Neuronal stem cell (in vitro differentiated cells): ENCODE results near the gene SORBS1.

Experiments
- DNase-seq: peaks from one replicate; pipeline ENCODE4 v3.0.0-alpha.2; 2013; ENCODE audit warnings: low spot score
- H2AFZ ChIP-seq: one replicate; pipeline ENCODE4 v1.6.1; 2013; ENCODE audit warnings: mild to moderate bottlenecking, low read length, inconsistent platforms
- H2AK5ac ChIP-seq: 2 replicates; pipeline ENCODE4 v1.6.1; 2013; ENCODE audit warnings: low read depth, mild to moderate bottlenecking, inconsistent platforms, low read length, moderate library complexity, mixed read lengths
- H2BK120ac ChIP-seq: 2 replicates; pipeline ENCODE4 v1.6.1; 2013; ENCODE audit warnings: low read depth, mild to moderate bottlenecking, inconsistent platforms, low read length, moderate library complexity, mixed read lengths
- H2BK12ac ChIP-seq: one replicate; pipeline ENCODE4 v1.6.1; 2013; ENCODE audit warnings: low read length, inconsistent platforms
- H2BK15ac ChIP-seq: 2 replicates; pipeline ENCODE4 v1.6.1; 2013; ENCODE audit warnings: mild to moderate bottlenecking, low read length, inconsistent platforms, mixed read lengths
- H2BK5ac ChIP-seq: one replicate; pipeline ENCODE4 v1.6.1; 2013; ENCODE audit warnings: inconsistent platforms, mild to moderate bottlenecking, low read length, moderate library complexity
- H3K14ac ChIP-seq: one replicate; pipeline ENCODE4 v1.6.1; 2013; ENCODE audit warnings: low read length, inconsistent platforms
- H3K18ac ChIP-seq: 2 replicates; pipeline ENCODE4 v1.6.1; 2013; ENCODE audit warnings: low read length, inconsistent platforms
- H3K23ac ChIP-seq: 2 replicates; pipeline ENCODE4 v1.6.1; 2013; ENCODE audit warnings: low read depth, mild to moderate bottlenecking, mixed read lengths, low read length, inconsistent platforms; ENCODE audit not compliant: poor library complexity
- H3K27ac ChIP-seq: replicated peaks from 3 replicates; pipeline ENCODE4 v1.5.1; 2013; ENCODE audit warnings: low read length, inconsistent platforms
- H3K27me3 ChIP-seq, 3 experiments: 2 replicates each; pipeline ENCODE4 v1.6.1; 2013; ENCODE audit warnings: low read length in 3 of 3, mild to moderate bottlenecking in 2 of 3, inconsistent platforms in 1 of 3, low read depth in 1 of 3, mixed read lengths in 1 of 3, moderate library complexity in 1 of 3; ENCODE audit not compliant: control insufficient read depth in 3 of 3, insufficient read depth in 3 of 3
- H3K36me3 ChIP-seq, 2 donors: replicated peaks in 1 of 2; 2 replicates each; pipeline ENCODE4 v1.6.1; 2013; ENCODE audit warnings: low read length in 2 of 2; ENCODE audit not compliant: control insufficient read depth in 2 of 2, insufficient read depth in 2 of 2
- H3K4ac ChIP-seq: 2 replicates; pipeline ENCODE4 v1.6.1; 2013; ENCODE audit warnings: inconsistent platforms, mild to moderate bottlenecking, low read length, moderate library complexity
- H3K4me1 ChIP-seq, 2 donors: 1 replicate in 1 of 2; 2 replicates in 1 of 2; pipeline ENCODE4 v1.6.1; 2013; ENCODE audit warnings: low read length in 2 of 2, low read depth in 1 of 2; ENCODE audit not compliant: control insufficient read depth in 2 of 2, insufficient read depth in 1 of 2
- H3K4me2 ChIP-seq: one replicate; pipeline ENCODE4 v1.6.1; 2013; ENCODE audit warnings: mild to moderate bottlenecking, low read length, inconsistent platforms; ENCODE audit not compliant: insufficient read depth, poor library complexity, severe bottlenecking
- H3K4me3 ChIP-seq, 2 donors: 2 replicates each; pipeline ENCODE4 v1.5.1; 2013; ENCODE audit warnings: low read length in 2 of 2, mild to moderate bottlenecking in 2 of 2, inconsistent platforms in 1 of 2, moderate library complexity in 1 of 2
- H3K79me1 ChIP-seq: one replicate; pipeline ENCODE4 v1.6.1; 2013; ENCODE audit warnings: low read depth, mild to moderate bottlenecking, inconsistent platforms, low read length, moderate library complexity
- H3K9ac ChIP-seq: one replicate; pipeline ENCODE4 v1.6.1; 2013; ENCODE audit warnings: mild to moderate bottlenecking, low read depth, low read length, inconsistent platforms; ENCODE audit not compliant: poor library complexity
- H3K9me3 ChIP-seq, 2 donors: replicated peaks in 1 of 2; 2 replicates each; pipeline versions ENCODE3 to v1.6.1; 2013; ENCODE audit warnings: low read length in 2 of 2, mild to moderate bottlenecking in 2 of 2, inconsistent platforms in 1 of 2, low read depth in 1 of 2, mixed read lengths in 1 of 2, moderate library complexity in 1 of 2; ENCODE audit not compliant: control insufficient read depth in 2 of 2, insufficient read depth in 1 of 2
- H4K8ac ChIP-seq: one replicate; pipeline ENCODE4 v1.6.1; 2013; ENCODE audit warnings: low read depth, mild to moderate bottlenecking, inconsistent platforms, low read length, moderate library complexity
- H4K91ac ChIP-seq: one replicate; pipeline ENCODE4 v1.6.1; 2013; ENCODE audit warnings: low read length, low read depth, mild to moderate bottlenecking, inconsistent platforms; ENCODE audit not compliant: poor library complexity
- WGBS, 2 donors: extraction: QIAGEN DNeasy Blood & Tissue Kit; methylation state at CpG; one replicate each; pipeline ENCODE4 v1.1.7; 2013; ENCODE audit warnings: missing lambda C conversion rate in 2 of 2, mixed read lengths in 1 of 2; ENCODE audit not compliant: insufficient read length in 2 of 2, insufficient replicate concordance in 1 of 2; ENCODE audit errors: extremely low coverage in 2 of 2; 5-methylcytosine and 5-hydroxymethylcytosine counted together

The SORBS1 gene

GRCh38 chr10:95273393-95274312 lies 287.5 kb downstream of the SORBS1 start:
- Histone ChIP-seq H3K4me3 (no peak overlapping the region), H3K14ac (no peak overlapping the region), H3K4ac (no peak overlapping the region), H3K9me3 (no peaks in the 10 kb centered on the region), H3K9ac (no peak overlapping the region), H4K91ac (no peak overlapping the region), H3K4me2 (no peak overlapping the region), H3K4me1 (peaks cover 0 to 8% of the 10 kb centered on the region in 2 donors), H2BK5ac (no peak overlapping the region), H2BK120ac (no peak overlapping the region), H2BK12ac (no peak overlapping the region), H2BK15ac (no peak overlapping the region), H3K27me3 (no peaks in the 10 kb centered on the region), H3K23ac (no peak overlapping the region), H2AK5ac (no peak overlapping the region), H3K36me3 (no peaks in the 10 kb centered on the region), H3K18ac (no peak overlapping the region), H3K79me1 (no peaks in the 10 kb centered on the region), H4K8ac (no peak overlapping the region), H3K27ac (no peak overlapping the region), H2AFZ (peak overlapping the region; percentile 47)
- no peak for DNase-seq
- WGBS, 2 donors = no CpG with 5 or more reads among the region's 13 CpGs

DNA sequence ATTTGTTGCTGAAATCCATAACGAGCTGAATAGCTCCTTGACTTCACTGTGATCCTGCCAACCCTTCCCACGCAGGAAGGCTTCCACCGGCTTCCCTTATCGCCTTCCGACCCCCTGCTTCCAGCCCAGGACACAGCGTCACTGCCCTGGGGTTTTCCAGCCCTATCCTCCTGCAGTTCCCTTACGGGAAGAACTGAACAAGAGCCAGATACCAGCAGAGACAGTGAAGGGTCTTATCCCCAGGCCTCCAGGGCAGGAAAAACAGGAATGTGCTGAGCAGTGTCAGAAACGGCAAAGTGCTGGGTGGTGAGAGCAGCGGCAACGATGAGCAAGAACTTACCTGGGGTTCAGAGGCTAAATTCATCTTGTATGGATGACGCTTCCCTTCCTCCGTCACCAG lies 292.7 kb downstream of the SORBS1 start:
- Histone ChIP-seq H2AFZ (peak overlapping the region; percentile 47), H2AK5ac (no peak overlapping the region), H3K4me3 (no peak overlapping the region), H3K23ac (no peak overlapping the region), H2BK120ac (no peak overlapping the region), H2BK15ac (no peak overlapping the region), H3K27me3 (no peaks in the 10 kb centered on the region), H3K79me1 (no peaks in the 10 kb centered on the region), H3K36me3 (no peaks in the 10 kb centered on the region), H3K4me1 (peaks cover 4 to 15% of the 10 kb centered on the region in 2 donors), H2BK12ac (no peak overlapping the region), H3K27ac (no peak overlapping the region), H3K14ac (no peak overlapping the region), H3K9me3 (no peaks in the 10 kb centered on the region), H4K91ac (no peak overlapping the region), H3K4ac (no peak overlapping the region), H4K8ac (no peak overlapping the region), H3K18ac (peak overlapping the region; percentile 23), H3K4me2 (no peak overlapping the region), H2BK5ac (no peak overlapping the region), H3K9ac (no peak overlapping the region)
- no peak for DNase-seq
- WGBS, 2 donors = no CpG with 5 or more reads among the region's 12 CpGs

GRCh38 chr10:95267251-95267650 lies 293.9 kb downstream of the SORBS1 start:
- H4K8ac ChIP-seq = no peak overlapping the region
- WGBS, 2 donors = no CpG with 5 or more reads among the region's 3 CpGs
- no peak overlapping the region for H3K4ac ChIP-seq
- no peak overlapping the region for H3K27ac ChIP-seq
- H3K18ac ChIP-seq = no peak overlapping the region
- H3K27me3 ChIP-seq = no peaks in the 10 kb centered on the region
- no peak overlapping the region for H2BK15ac ChIP-seq
- H3K4me3 ChIP-seq = no peak overlapping the region
- DNase-seq = no peak
- no peak overlapping the region for H2AFZ ChIP-seq
- H3K36me3 ChIP-seq = no peaks in the 10 kb centered on the region
- no peak overlapping the region for H2BK5ac ChIP-seq
- H3K14ac ChIP-seq = no peak overlapping the region
- no peak overlapping the region for H3K4me2 ChIP-seq
- peaks cover 4 to 14% of the 10 kb centered on the region in 2 donors for H3K4me1 ChIP-seq
- no peaks in the 10 kb centered on the region for H3K79me1 ChIP-seq
- H2BK120ac ChIP-seq = no peak overlapping the region
- H3K9me3 ChIP-seq = no peaks in the 10 kb centered on the region
- H4K91ac ChIP-seq = no peak overlapping the region
- no peak overlapping the region for H2AK5ac ChIP-seq
- H3K9ac ChIP-seq = no peak overlapping the region
- H3K23ac ChIP-seq = no peak overlapping the region
- H2BK12ac ChIP-seq = no peak overlapping the region

- Histone ChIP-seq H4K8ac (no peak overlapping the region), H3K4ac (no peak overlapping the region), H3K14ac (no peak overlapping the region), H3K18ac (no peak overlapping the region), H3K23ac (no peak overlapping the region), H4K91ac (no peak overlapping the region), H2AK5ac (no peak overlapping the region), H2BK5ac (no peak overlapping the region), H3K4me3 (no peak overlapping the region), H2BK120ac (no peak overlapping the region), H3K4me1 (peaks cover 4 to 14% of the 10 kb centered on the region in 2 donors), H2AFZ (peak overlapping the region; percentile 23), H2BK15ac (no peak overlapping the region), H3K27ac (no peak overlapping the region), H3K27me3 (no peaks in the 10 kb centered on the region), H2BK12ac (no peak overlapping the region), H3K9ac (no peak overlapping the region), H3K36me3 (no peaks in the 10 kb centered on the region), H3K9me3 (no peaks in the 10 kb centered on the region), H3K4me2 (no peak overlapping the region), H3K79me1 (no peaks in the 10 kb centered on the region)
- DNase-seq = peak; percentile 56
- WGBS, 2 donors = no CpG with 5 or more reads among the region's 1 CpG
Observed at GRCh38 chr10:95266674-95267095, 294.5 kb downstream of the SORBS1 start.
